WI38 (cell line): ENCODE measurements around the gene PEX11G.

ENCODE experiments used
- H3K4me3 ChIP-seq: 2 replicates; pipeline ENCODE4 v1.5.1; 2011; ENCODE audit warnings: low read depth, mild to moderate bottlenecking, control low read depth, low read length
- CTCF ChIP-seq: IDR thresholded peaks from 2 replicates; pipeline ENCODE4 v1.5.1; 2012; ENCODE audit warnings: low read depth, mild to moderate bottlenecking, control low read depth, low read length

Gene PEX11G

GRCh38 chr19:7468840-7469239, 20.0 kb downstream of the PEX11G start:
- no peak overlapping the region for H3K4me3 ChIP-seq
- TF ChIP-seq CTCF = no peak

- no peak for TF ChIP-seq CTCF
- no peak overlapping the region for H3K4me3 ChIP-seq
These were observed 21.5 kb downstream of the PEX11G start for GRCh38 chr19:7467009-7467989.

GRCh38 chr19:7463575-7463974, 25.3 kb downstream of the PEX11G start:
- no peak overlapping the region for H3K4me3 ChIP-seq
- TF ChIP-seq CTCF = no peak

GRCh38 chr19:7461841-7462629, 26.8 kb downstream of the PEX11G start:
- no peak for TF ChIP-seq CTCF

GRCh38 chr19:7460562-7460966, 28.3 kb downstream of the PEX11G start:
- H3K4me3 ChIP-seq = no peak overlapping the region
- TF ChIP-seq CTCF = no peak

More at GRCh38 chr19:7461841-7462629, 26.8 kb downstream of the PEX11G start:
- H3K4me3 ChIP-seq = no peak overlapping the region

GRCh38 chr19:7459773-7460172, 29.1 kb downstream of the PEX11G start:
- no peak overlapping the region for H3K4me3 ChIP-seq
- no peak for TF ChIP-seq CTCF

GRCh38 chr19:7458675-7459074, 30.2 kb downstream of the PEX11G start:
- no peak overlapping the region for H3K4me3 ChIP-seq
- no peak for TF ChIP-seq CTCF
